B cell (primary cell): ENCODE measurements around the gene PDXK. TPM values are rescaled to one million over a fixed set of nuclear protein-coding genes. Genes with fewer than 3 reads are reported as not detected.

Experiments
- ATAC-seq: fragments of 200-7000 bp; cut with Tn5 transposase; one replicate; pipeline ENCODE4 v1.10.0; 2021; ENCODE audit warnings: low read depth, mild to moderate bottlenecking, moderate number of reproducible peaks, moderate library complexity
- CTCF ChIA-PET: fragments of 350-600 bp; sonication (Branson Sonifier 250); formaldehyde crosslinking; loops from one replicate; lab custom pipeline; 2021; ENCODE audit warnings: antibody characterized with exemption, inconsistent platforms; lab: Charles Lee
- POLR2A ChIA-PET: fragments of 350-600 bp; sonication (Branson Sonifier 250); formaldehyde crosslinking; loops from one replicate; lab custom pipeline; 2021; ENCODE audit warnings: antibody characterized with exemption; lab: Charles Lee
- DNase-seq: peaks from one replicate; pipeline ENCODE4 v3.0.0; 2013
- H2AFZ ChIP-seq: 2 replicates; pipeline ENCODE4 v1.6.1; 2012; ENCODE audit warnings: mild to moderate bottlenecking, low read depth, low read length; ENCODE audit not compliant: insufficient read depth, poor library complexity, severe bottlenecking
- H3K27ac ChIP-seq, 2 donors: 1 replicate in 1 of 2; 2 replicates in 1 of 2; pipeline ENCODE4 v1.5.1; 2012 to 2013; ENCODE audit warnings: low read length in 2 of 2, mild to moderate bottlenecking in 2 of 2, moderate library complexity in 1 of 2
- H3K27me3 ChIP-seq, 4 experiments: fragments of 200-600 bp in 1 of 4; sonication (generic) in 1 of 4; replicated peaks in 1 of 4; 1 replicate in 2 of 4; 2 replicates in 2 of 4; pipeline versions ENCODE4 v1.6.1 to v1.7.0; 2013 to 2016; ENCODE audit warnings: low read length in 3 of 4, mild to moderate bottlenecking in 2 of 4, mixed read lengths in 1 of 4, moderate library complexity in 1 of 4; ENCODE audit not compliant: insufficient read depth in 4 of 4, control insufficient read depth in 3 of 4; ENCODE audit errors: control extremely low read depth in 1 of 4
- H3K36me3 ChIP-seq, 2 experiments: replicated peaks in 1 of 2; 1 replicate in 1 of 2; 2 replicates in 1 of 2; pipeline versions ENCODE4 v1.6.1 to v1.7.1; 2013; ENCODE audit warnings: low read length in 1 of 2; ENCODE audit not compliant: insufficient read depth in 2 of 2, control insufficient read depth in 1 of 2; ENCODE audit errors: control extremely low read depth in 1 of 2, extremely low read depth in 1 of 2
- H3K4me1 ChIP-seq, 2 donors: fragments of 200-600 bp in 1 of 2; sonication (generic) in 1 of 2; 1 replicate in 1 of 2; 2 replicates in 1 of 2; pipeline versions ENCODE4 v1.5.1 to v1.6.1; 2013 to 2017; ENCODE audit warnings: low read length in 2 of 2; ENCODE audit not compliant: control insufficient read depth in 2 of 2, insufficient read depth in 2 of 2
- H3K4me2 ChIP-seq: replicated peaks from 2 replicates; pipeline ENCODE3; 2012; ENCODE audit warnings: mild to moderate bottlenecking, low read depth, low read length; ENCODE audit not compliant: poor library complexity, severe bottlenecking
- H3K4me3 ChIP-seq, 5 experiments: fragments of 200-600 bp in 1 of 5; sonication (generic) in 1 of 5; 1 replicate in 3 of 5; 2 replicates in 2 of 5; pipeline versions ENCODE4 v1.5.1 to v1.7.0; 2011 to 2016; ENCODE audit warnings: low read length in 4 of 5, mild to moderate bottlenecking in 4 of 5, low read depth in 2 of 5, control low read depth in 1 of 5, moderate library complexity in 1 of 5; ENCODE audit not compliant: insufficient read depth in 1 of 5; ENCODE audit errors: control extremely low read depth in 1 of 5, extremely low read depth in 1 of 5
- H3K79me2 ChIP-seq: fragments of 200-600 bp; sonication (generic); one replicate; pipeline ENCODE4 v1.6.0; 2016; ENCODE audit warnings: low read length; ENCODE audit not compliant: control insufficient read depth, insufficient read depth
- H3K9ac ChIP-seq: fragments of 200-600 bp; sonication (generic); 2 replicates; pipeline ENCODE4 v1.6.1; 2017; ENCODE audit warnings: mild to moderate bottlenecking, low read length, moderate library complexity
- H3K9me3 ChIP-seq, 3 donors: one replicate each; pipeline versions ENCODE4 v1.6.1 to v1.7.1; 2013; ENCODE audit warnings: low read length in 2 of 3; ENCODE audit not compliant: control insufficient read depth in 2 of 3, insufficient read depth in 1 of 3; ENCODE audit errors: control extremely low read depth in 1 of 3
- H4K20me1 ChIP-seq: 2 replicates; pipeline ENCODE4 v1.6.0; 2012; ENCODE audit warnings: mild to moderate bottlenecking, low read length; ENCODE audit not compliant: insufficient read depth, control insufficient read depth, poor library complexity, severe bottlenecking
- H3K27ac Mint-ChIP-seq: one replicate; pipeline ENCODE4 v1.8.0; 2021; ENCODE audit warnings: mixed read lengths
- H3K27me3 Mint-ChIP-seq: one replicate; pipeline ENCODE4 v1.8.0; 2021; ENCODE audit warnings: mixed read lengths
- H3K4me1 Mint-ChIP-seq: one replicate; pipeline ENCODE4 v1.8.0; 2021; ENCODE audit warnings: mixed read lengths
- H3K4me3 Mint-ChIP-seq: one replicate; pipeline ENCODE4 v1.8.0; 2021; ENCODE audit warnings: mixed read lengths
- H3K9me3 Mint-ChIP-seq: one replicate; pipeline ENCODE4 v1.8.0; 2022; ENCODE audit warnings: mixed read lengths; ENCODE audit not compliant: insufficient read depth
- EZH2 ChIP-seq: IDR thresholded peaks from 2 replicates; pipeline ENCODE4 v1.6.1; 2012; ENCODE audit warnings: borderline replicate concordance, low read depth, mild to moderate bottlenecking, moderate library complexity, low read length; ENCODE audit not compliant: insufficient read depth, poor library complexity, severe bottlenecking
- WGBS: methylation state at CpG from one replicate; pipeline ENCODE4 v1.1.5; 2013; ENCODE audit warnings: missing lambda C conversion rate; ENCODE audit not compliant: insufficient coverage; 5-methylcytosine and 5-hydroxymethylcytosine counted together
- intact Hi-C: fragments of 100-400 bp; cut with micrococcal nuclease; formaldehyde crosslinking; loops from one replicate; pipeline ENCODE4 v1.10.0; 2022
- polyA plus RNA-seq: library from polyadenylated mRNA; depleted of rRNA; stranded (reverse); fragments of >200 nt; gene quantifications from 2 replicates; pipeline ENCODE4 v1.2.3, GENCODE V29; 2012
- total RNA-seq, 2 donors: library from RNA; stranded (reverse); fragments of 120-200 nt in 1 of 2; gene quantifications; 1 replicate in 1 of 2; 2 replicates in 1 of 2; pipeline versions ENCODE4 v1.2.3 to v1.2.4, GENCODE V29; 2013 to 2022
- TF ChIP-seq, protein P1 (sequence below): fragments of 200-600 bp; IDR thresholded peaks from one replicate; pipeline ENCODE4 v1.8.0; 2022; ENCODE audit warnings: antibody characterized with exemption, mild to moderate bottlenecking

Gene PDXK
- total and polyA plus RNA-seq, 2 donors (not counting 1 experiment from before 2014, with no cell fraction given): 31.1 to 102 TPM

DNA sequence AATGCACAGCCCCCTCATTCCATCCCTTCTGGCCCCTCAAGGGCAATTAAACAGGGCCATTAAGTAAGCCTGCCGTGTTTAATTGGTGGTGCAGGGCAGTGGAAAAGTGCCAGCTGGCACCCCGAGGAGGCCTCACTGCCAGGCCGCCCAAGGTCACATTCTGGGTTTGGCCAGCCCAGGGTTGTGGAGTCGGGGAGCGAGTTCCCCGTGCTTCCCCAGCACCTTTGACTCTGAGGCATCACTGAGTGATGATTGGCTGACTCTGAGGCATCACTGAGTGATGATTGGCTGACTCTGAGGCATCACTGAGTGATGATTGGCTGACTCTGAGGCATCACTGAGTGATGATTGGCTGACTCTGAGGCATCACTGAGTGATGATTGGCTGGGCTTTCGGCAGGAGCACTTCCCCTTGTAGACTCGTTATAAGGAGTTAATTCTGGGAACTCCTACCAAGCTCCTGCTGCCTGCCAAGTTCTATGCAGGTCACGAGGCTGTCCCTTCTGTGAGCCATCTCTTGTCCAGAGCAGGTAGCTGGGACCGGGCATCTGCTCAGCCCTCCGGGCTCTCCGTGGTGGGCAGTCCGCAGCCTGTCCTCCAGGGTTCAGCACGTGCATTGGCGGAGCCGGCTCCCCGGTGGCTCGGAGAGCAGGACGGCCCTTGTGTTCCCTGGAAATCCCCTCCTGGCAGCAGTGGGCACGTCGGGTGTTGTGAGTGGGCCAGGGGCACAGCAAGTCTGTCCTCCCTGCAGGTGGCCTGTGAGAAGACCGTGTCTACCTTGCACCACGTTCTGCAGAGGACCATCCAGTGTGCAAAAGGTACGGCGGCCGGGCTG, 36.2 kb downstream of the PDXK start:
- no peak overlapping the region for H3K4me3 ChIP-seq
- DNase-seq: no peak
- peaks cover 0 to 8% (median 0%) of the 10 kb centered on the region in 3 donors for H3K9me3 ChIP-seq
- no peaks in the 10 kb centered on the region for H3K4me1 ChIP-seq
- TF ChIP-seq, protein P1, sequence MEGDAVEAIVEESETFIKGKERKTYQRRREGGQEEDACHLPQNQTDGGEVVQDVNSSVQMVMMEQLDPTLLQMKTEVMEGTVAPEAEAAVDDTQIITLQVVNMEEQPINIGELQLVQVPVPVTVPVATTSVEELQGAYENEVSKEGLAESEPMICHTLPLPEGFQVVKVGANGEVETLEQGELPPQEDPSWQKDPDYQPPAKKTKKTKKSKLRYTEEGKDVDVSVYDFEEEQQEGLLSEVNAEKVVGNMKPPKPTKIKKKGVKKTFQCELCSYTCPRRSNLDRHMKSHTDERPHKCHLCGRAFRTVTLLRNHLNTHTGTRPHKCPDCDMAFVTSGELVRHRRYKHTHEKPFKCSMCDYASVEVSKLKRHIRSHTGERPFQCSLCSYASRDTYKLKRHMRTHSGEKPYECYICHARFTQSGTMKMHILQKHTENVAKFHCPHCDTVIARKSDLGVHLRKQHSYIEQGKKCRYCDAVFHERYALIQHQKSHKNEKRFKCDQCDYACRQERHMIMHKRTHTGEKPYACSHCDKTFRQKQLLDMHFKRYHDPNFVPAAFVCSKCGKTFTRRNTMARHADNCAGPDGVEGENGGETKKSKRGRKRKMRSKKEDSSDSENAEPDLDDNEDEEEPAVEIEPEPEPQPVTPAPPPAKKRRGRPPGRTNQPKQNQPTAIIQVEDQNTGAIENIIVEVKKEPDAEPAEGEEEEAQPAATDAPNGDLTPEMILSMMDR: no peak
- TF ChIP-seq EZH2: no peak
- H3K27me3 ChIP-seq: no peaks in the 10 kb centered on the region
- CTCF ChIA-PET: no interaction called here
- H3K9ac ChIP-seq: no peak overlapping the region
- H3K79me2 ChIP-seq: no peaks in the 10 kb centered on the region
- POLR2A ChIA-PET: no interaction called here
- H2AFZ ChIP-seq: no peak overlapping the region
- H3K36me3 ChIP-seq: peaks cover 0 to 34% of the 10 kb centered on the region in 2 experiments
- H3K9me3 Mint-ChIP-seq: no peaks in the 10 kb centered on the region
- H3K4me3 Mint-ChIP-seq: no peak overlapping the region
- H3K27ac Mint-ChIP-seq: no peak overlapping the region
- no peaks in the 10 kb centered on the region for H3K4me1 Mint-ChIP-seq
- H3K27me3 Mint-ChIP-seq: no peaks in the 10 kb centered on the region
- WGBS: 96% methylated on average over 26 of the region's 26 CpGs
- intact Hi-C loops: no loop called here
- H3K4me2 ChIP-seq: no peak overlapping the region
- no peaks in the 10 kb centered on the region for H4K20me1 ChIP-seq
- H3K27ac ChIP-seq: no peak overlapping the region
- no peak for ATAC-seq
